Esophagus muscularis mucosa (tissue), 4 donors: ENCODE data around the gene RPP25L. TPM values are rescaled to one million over a fixed set of nuclear protein-coding genes. Genes with fewer than 3 reads are reported as not detected.

Source experiments
- DNase-seq: peaks from one replicate; pipeline ENCODE4 v3.0.0-alpha.2; 2017; ENCODE audit errors: extremely low spot score
- H3K27ac ChIP-seq, 4 donors: fragments of 200-600 bp; sonication (generic); replicated peaks in 1 of 4; 1 replicate in 3 of 4; 2 replicates in 1 of 4; pipeline ENCODE4 v1.5.1; 2016 to 2019; ENCODE audit warnings: mild to moderate bottlenecking in 1 of 4
- H3K27me3 ChIP-seq, 4 donors: fragments of 200-600 bp; sonication (generic); one replicate each; pipeline versions ENCODE4 v1.5.1 to v1.6.0; 2016 to 2019
- H3K36me3 ChIP-seq, 4 donors: fragments of 200-600 bp; sonication (generic); one replicate each; pipeline ENCODE4 v1.5.1; 2016 to 2019
- H3K4me1 ChIP-seq, 4 donors: fragments of 200-600 bp; sonication (generic); one replicate each; pipeline ENCODE4 v1.5.1; 2016 to 2019
- H3K4me3 ChIP-seq, 4 donors: fragments of 200-600 bp; sonication (generic); 1 replicate in 2 of 4; 2 replicates in 2 of 4; pipeline ENCODE4 v1.5.1; 2016 to 2019; ENCODE audit warnings: mild to moderate bottlenecking in 4 of 4, moderate library complexity in 1 of 4
- H3K9me3 ChIP-seq, 4 donors: fragments of 200-600 bp; sonication (generic); 1 replicate in 3 of 4; 2 replicates in 1 of 4; pipeline ENCODE4 v1.5.1; 2016 to 2019
- EP300 ChIP-seq: sonication (generic); formaldehyde crosslinking; IDR thresholded peaks from one replicate; pipeline ENCODE4 v1.6.1; 2017; ENCODE audit warnings: antibody characterized with exemption
- POLR2A ChIP-seq: fragments of 450-650 bp; IDR thresholded peaks from one replicate; pipeline ENCODE4 v1.6.1; 2017; ENCODE audit warnings: antibody characterized with exemption, moderate library complexity, mild to moderate bottlenecking, low read depth
- POLR2AphosphoS5 ChIP-seq, 2 donors: sonication (generic); formaldehyde crosslinking; IDR thresholded peaks; one replicate each; pipeline ENCODE4 v1.6.1; 2017; ENCODE audit warnings: antibody characterized with exemption in 2 of 2
- WGBS: methylation state at CpG from one replicate; pipeline ENCODE4 v1.1.5; 2018; 5-methylcytosine and 5-hydroxymethylcytosine counted together
- intact Hi-C: fragments of 100-400 bp; cut with DNase I; formaldehyde crosslinking; loops from one replicate; pipeline ENCODE4 v1.15.1; 2023
- total RNA-seq, 4 donors: library from RNA; depleted of rRNA; stranded (reverse); fragments of >200 nt; gene quantifications; one replicate each; pipeline versions ENCODE4 v1.1.0 to v1.2.1, GENCODE V29; 2016
- TF ChIP-seq, protein P1 (sequence below), 3 experiments: fragments of 200-600 bp in 2 of 3; fragments of 450-650 bp in 1 of 3; sonication (generic) in 2 of 3; IDR thresholded peaks; one replicate each; pipeline ENCODE4 v1.5.1; 2017 to 2019; ENCODE audit warnings: antibody characterized with exemption in 3 of 3, mild to moderate bottlenecking in 2 of 3, moderate library complexity in 1 of 3

RPP25L gene
- total RNA-seq, 4 donors from 2014 or later = 11.6 to 26.7 (median 20.2) TPM

DNA sequence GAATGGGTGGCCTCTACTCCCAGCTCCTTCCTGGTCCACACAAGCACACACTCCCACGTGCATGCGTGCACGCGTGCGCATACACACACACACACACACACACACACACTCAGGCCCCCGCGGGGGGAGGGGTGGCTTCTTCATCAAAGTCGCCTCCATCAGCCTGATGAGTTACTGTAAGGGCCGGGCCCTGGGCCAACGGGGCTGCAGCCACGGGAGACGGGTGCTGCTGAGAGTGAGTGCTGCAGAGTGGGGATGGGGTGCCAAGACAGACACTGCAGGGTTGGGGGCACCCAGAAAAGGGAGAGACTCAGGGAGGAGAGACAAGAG, 40.5 kb downstream of the RPP25L start:
- intact Hi-C loops = no loop called here
- no peak overlapping the region for H3K27ac ChIP-seq

DNA sequence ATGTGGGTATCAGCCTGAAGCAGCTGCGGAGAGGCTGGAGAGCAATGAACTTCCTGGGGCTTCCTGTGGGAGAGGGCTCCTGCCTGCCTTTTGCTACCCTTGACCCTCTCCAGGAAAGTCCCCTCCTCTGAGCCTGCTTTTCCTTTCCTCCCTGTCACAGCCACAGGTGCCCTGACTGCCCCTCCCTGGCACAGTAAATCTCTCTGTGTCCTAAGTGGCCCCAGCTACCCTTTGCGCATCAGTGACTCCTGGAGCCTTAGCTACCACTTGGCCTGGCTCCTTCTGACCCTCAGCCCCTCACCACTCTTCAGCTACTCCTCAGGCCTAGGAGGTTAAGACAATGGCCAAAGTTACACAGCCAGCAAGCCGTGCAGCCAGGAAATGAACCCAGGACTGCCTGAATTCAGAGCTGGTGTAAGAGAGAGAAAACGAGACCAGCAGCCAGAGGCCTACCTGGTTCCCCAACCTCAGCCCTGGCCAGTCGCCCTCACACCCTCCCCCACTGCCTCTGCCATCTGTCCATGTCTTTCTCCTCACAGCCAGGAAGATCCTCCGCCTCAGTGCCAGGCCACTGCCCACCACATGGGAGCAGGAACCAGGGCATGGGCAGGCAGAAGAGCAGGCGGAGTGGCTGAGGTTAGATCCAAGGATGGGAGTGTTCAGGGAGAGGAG, 41.0 kb downstream of the RPP25L start:
- TF ChIP-seq POLR2A (no peak), EP300 (no peak), POLR2AphosphoS5 (IDR thresholded peaks at IDR 0.05) (no peak)
- TF ChIP-seq, protein P1, sequence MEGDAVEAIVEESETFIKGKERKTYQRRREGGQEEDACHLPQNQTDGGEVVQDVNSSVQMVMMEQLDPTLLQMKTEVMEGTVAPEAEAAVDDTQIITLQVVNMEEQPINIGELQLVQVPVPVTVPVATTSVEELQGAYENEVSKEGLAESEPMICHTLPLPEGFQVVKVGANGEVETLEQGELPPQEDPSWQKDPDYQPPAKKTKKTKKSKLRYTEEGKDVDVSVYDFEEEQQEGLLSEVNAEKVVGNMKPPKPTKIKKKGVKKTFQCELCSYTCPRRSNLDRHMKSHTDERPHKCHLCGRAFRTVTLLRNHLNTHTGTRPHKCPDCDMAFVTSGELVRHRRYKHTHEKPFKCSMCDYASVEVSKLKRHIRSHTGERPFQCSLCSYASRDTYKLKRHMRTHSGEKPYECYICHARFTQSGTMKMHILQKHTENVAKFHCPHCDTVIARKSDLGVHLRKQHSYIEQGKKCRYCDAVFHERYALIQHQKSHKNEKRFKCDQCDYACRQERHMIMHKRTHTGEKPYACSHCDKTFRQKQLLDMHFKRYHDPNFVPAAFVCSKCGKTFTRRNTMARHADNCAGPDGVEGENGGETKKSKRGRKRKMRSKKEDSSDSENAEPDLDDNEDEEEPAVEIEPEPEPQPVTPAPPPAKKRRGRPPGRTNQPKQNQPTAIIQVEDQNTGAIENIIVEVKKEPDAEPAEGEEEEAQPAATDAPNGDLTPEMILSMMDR (IDR thresholded peaks at IDR 0.05) = no peak
- peaks cover 0 to 30% (median 16%) of the 10 kb centered on the region in 4 donors for H3K4me1 ChIP-seq
- peak overlapping the region in 1 of 4 donors; percentile 33 for H3K27ac ChIP-seq
- no peaks in the 10 kb centered on the region for H3K9me3 ChIP-seq
- no peak overlapping the region for H3K4me3 ChIP-seq
- 82% methylated on average over 6 of the region's 7 CpGs for WGBS
- H3K27me3 ChIP-seq = peaks cover 0 to 41% (median 0%) of the 10 kb centered on the region in 4 donors
- H3K36me3 ChIP-seq = no peaks in the 10 kb centered on the region
- intact Hi-C loops = no loop called here
- no peak for DNase-seq

More for the DNA sequence above, 40.5 kb downstream of the RPP25L start:
- TF ChIP-seq, protein P1 (IDR thresholded peaks at IDR 0.05) = no peak
- TF ChIP-seq POLR2A (no peak), EP300 (no peak), POLR2AphosphoS5 (IDR thresholded peaks at IDR 0.05) (no peak)
- WGBS = 61% methylated on average over 12 of the region's 12 CpGs
- H3K36me3 ChIP-seq = no peaks in the 10 kb centered on the region
- H3K4me3 ChIP-seq = no peak overlapping the region
- no peak for DNase-seq
- H3K27me3 ChIP-seq = peaks cover 0 to 41% (median 0%) of the 10 kb centered on the region in 4 donors
- H3K4me1 ChIP-seq = peaks cover 0 to 32% (median 16%) of the 10 kb centered on the region in 4 donors
- no peaks in the 10 kb centered on the region for H3K9me3 ChIP-seq

DNA sequence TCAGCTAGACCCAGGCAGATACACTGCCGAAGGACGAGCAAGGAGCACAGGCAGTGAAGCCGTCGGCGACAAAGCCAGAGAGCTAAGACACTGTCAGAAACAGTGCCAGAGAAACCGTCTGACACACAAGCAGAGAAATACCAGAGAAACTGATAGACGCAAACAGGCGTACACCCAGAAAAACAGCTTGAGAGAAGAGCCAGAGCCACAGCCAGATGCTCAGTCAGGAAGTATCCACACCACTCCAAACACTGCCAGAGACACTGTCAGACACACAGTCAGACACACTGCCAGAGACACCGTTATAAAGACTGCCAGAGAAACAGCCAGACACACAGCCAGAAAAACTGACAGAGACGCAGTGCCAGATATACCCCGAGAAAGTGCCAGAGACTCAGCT, 41.5 kb downstream of the RPP25L start:
- Histone ChIP-seq H3K9me3 (no peaks in the 10 kb centered on the region), H3K27me3 (peaks cover 0 to 41% (median 0%) of the 10 kb centered on the region in 4 donors), H3K4me1 (peaks cover 0 to 27% (median 16%) of the 10 kb centered on the region in 4 donors), H3K27ac (peak overlapping the region in 1 of 4 donors; percentile 33), H3K4me3 (no peak overlapping the region), H3K36me3 (no peaks in the 10 kb centered on the region)
- no peak for DNase-seq
- intact Hi-C loops = no loop called here
- WGBS = 39% methylated on average over 11 of the region's 11 CpGs
- TF ChIP-seq POLR2A (no peak), EP300 (no peak), POLR2AphosphoS5 (IDR thresholded peaks at IDR 0.05) (no peak)
- TF ChIP-seq, protein P1 (IDR thresholded peaks at IDR 0.05) = no peak

DNA sequence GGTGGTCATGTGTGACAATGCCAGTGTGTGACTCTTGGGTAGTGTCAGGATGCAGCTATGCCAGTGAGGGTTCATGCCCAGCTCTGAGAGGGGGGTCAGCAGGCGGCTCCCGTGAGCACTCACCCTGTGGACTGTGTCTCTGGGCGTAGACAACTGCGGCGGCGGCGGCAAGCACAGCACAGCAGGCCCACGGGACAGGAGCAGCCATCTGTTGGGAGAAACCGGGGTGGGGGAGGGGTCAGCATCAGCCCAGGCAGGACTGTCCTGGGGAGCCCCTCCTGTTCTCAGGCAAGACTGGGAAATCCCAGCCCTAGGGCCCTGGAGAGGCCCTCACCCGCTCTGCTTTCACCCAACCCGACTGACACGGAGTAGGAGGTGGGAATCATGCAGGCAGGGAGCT, 43.1 kb downstream of the RPP25L start:
- no peaks in the 10 kb centered on the region for H3K9me3 ChIP-seq
- no peak overlapping the region for H3K4me3 ChIP-seq
- intact Hi-C loops = no loop called here
- no peak overlapping the region for H3K27ac ChIP-seq
- peaks cover 0 to 27% (median 16%) of the 10 kb centered on the region in 4 donors for H3K4me1 ChIP-seq
- 84% methylated on average over 11 of the region's 12 CpGs for WGBS
- TF ChIP-seq EP300 (no peak), POLR2AphosphoS5 (IDR thresholded peaks at IDR 0.05) (no peak), POLR2A (no peak)
- TF ChIP-seq, protein P1 (IDR thresholded peaks at IDR 0.05) = no peak
- H3K27me3 ChIP-seq = peaks cover 0 to 35% (median 0%) of the 10 kb centered on the region in 4 donors
- DNase-seq = no peak
- no peaks in the 10 kb centered on the region for H3K36me3 ChIP-seq

DNA sequence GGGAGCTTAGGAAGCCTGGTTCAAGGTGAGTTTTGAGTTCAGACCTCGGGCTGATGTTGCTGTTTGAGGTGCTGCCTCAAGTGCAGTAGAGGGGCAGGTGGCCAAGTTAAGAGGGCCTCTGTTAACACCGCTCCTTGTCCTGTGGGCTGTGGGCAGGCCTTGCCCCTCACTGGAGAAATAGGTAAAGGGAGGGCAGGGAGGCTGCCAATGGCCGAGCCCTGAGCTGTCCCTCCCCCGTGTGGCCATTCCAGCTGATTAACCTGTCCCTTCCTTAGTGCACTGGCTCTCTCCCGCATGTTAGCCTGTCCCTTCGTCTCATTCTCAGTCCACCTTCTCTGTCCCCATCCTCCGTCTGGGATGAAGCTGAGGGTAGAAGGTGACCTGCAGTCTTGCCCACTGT, 43.8 kb downstream of the RPP25L start:
- no peaks in the 10 kb centered on the region for H3K9me3 ChIP-seq
- DNase-seq = no peak
- peaks cover 0 to 27% (median 16%) of the 10 kb centered on the region in 4 donors for H3K4me1 ChIP-seq
- WGBS = 93% methylated on average over 6 of the region's 7 CpGs
- H3K27ac ChIP-seq = no peak overlapping the region
- intact Hi-C loops = no loop called here
- TF ChIP-seq EP300 = no peak
- no peak for TF ChIP-seq POLR2AphosphoS5 (IDR thresholded peaks at IDR 0.05)
- TF ChIP-seq, protein P1 (IDR thresholded peaks at IDR 0.05) = no peak
- no peak for TF ChIP-seq POLR2A
- no peaks in the 10 kb centered on the region for H3K36me3 ChIP-seq
- peaks cover 0 to 30% (median 0%) of the 10 kb centered on the region in 4 donors for H3K27me3 ChIP-seq
- no peak overlapping the region for H3K4me3 ChIP-seq
